GM13977 (cell line): ENCODE data around the gene RAB3GAP1.

Experiments used
- DNase-seq: peaks from one replicate; pipeline ENCODE4 v3.0.0; 2012; ENCODE audit warnings: low spot score
- CTCF ChIP-seq: IDR thresholded peaks from 2 replicates; pipeline ENCODE4 v1.5.1; 2012; ENCODE audit warnings: mild to moderate bottlenecking, control low read depth; ENCODE audit not compliant: insufficient read depth; ENCODE audit errors: extremely low read depth, missing control alignments
- in situ Hi-C: fragments of 300-500 bp; cut with MboI; formaldehyde crosslinking; loops from one replicate; pipeline ENCODE4 v1.12.0; 2022; ENCODE audit warnings: low sequenced_read_pairs, low pct_unique_long_range_greater_than_20kb, mixed read lengths, inconsistent platforms; ENCODE audit not compliant: unreplicated experiment

Gene RAB3GAP1

GRCh38 chr2:135182190-135182589, 130.1 kb downstream of the RAB3GAP1 start:
- no peak for TF ChIP-seq CTCF
- no peak for DNase-seq
- in situ Hi-C loops, result no loop called here

- TF ChIP-seq CTCF, result no peak
- no peak for DNase-seq
- in situ Hi-C loops, result no loop called here
Observed at GRCh38 chr2:135182601-135183000, 130.5 kb downstream of the RAB3GAP1 start.

- in situ Hi-C loops, result no loop called here
- no peak for TF ChIP-seq CTCF
- DNase-seq, result no peak
Observed at GRCh38 chr2:135183822-135184221, 131.7 kb downstream of the RAB3GAP1 start.

- no peak for TF ChIP-seq CTCF
- no peak for DNase-seq
- in situ Hi-C loops, result no loop called here
Observed at GRCh38 chr2:135186054-135186453, 134.0 kb downstream of the RAB3GAP1 start.

GRCh38 chr2:135187270-135187669, 135.2 kb downstream of the RAB3GAP1 start:
- DNase-seq, result no peak
- TF ChIP-seq CTCF, result no peak
- in situ Hi-C loops, result no loop called here

- no peak for DNase-seq
- in situ Hi-C loops, result no loop called here
Observed at GRCh38 chr2:135189148-135189547, 137.1 kb downstream of the RAB3GAP1 start.

More at GRCh38 chr2:135189148-135189547, 137.1 kb downstream of the RAB3GAP1 start:
- no peak for TF ChIP-seq CTCF
